Skeletal muscle satellite cell (primary cell): ENCODE results near the gene CHN1. TPM values are rescaled to one million over a fixed set of nuclear protein-coding genes. Genes with fewer than 3 reads are reported as not detected.

ENCODE experiments used
- H3K27me3 ChIP-seq: 2 replicates; pipeline ENCODE4 v1.7.0; 2013; ENCODE audit warnings: low read length; ENCODE audit not compliant: control insufficient read depth, insufficient read depth
- H3K36me3 ChIP-seq: 2 replicates; pipeline ENCODE4 v1.7.0; 2013; ENCODE audit warnings: mild to moderate bottlenecking, control low read depth, low read length; ENCODE audit not compliant: insufficient read depth
- H3K4me1 ChIP-seq: 2 replicates; pipeline ENCODE4 v1.7.0; 2013; ENCODE audit warnings: low read length; ENCODE audit not compliant: control insufficient read depth, insufficient read depth
- H3K4me2 ChIP-seq: 2 replicates; pipeline ENCODE4 v1.7.0; 2013; ENCODE audit warnings: mild to moderate bottlenecking, low read length
- H3K4me3 ChIP-seq: 2 replicates; pipeline ENCODE4 v1.7.0; 2013; ENCODE audit warnings: low read length
- H3K9ac ChIP-seq: 2 replicates; pipeline ENCODE4 v1.7.0; 2013; ENCODE audit warnings: mild to moderate bottlenecking, low read depth, low read length, moderate library complexity
- H3K9me3 ChIP-seq: replicated peaks from 2 replicates; pipeline ENCODE4 v1.7.0; 2013; ENCODE audit warnings: mild to moderate bottlenecking, control low read depth, low read length
- small RNA-seq: library from RNA; depleted of rRNA; stranded (forward); fragments of <200 nt; gene quantifications from one replicate; pipeline ENCODE3, GENCODE V24; 2012

CHN1 gene

DNA sequence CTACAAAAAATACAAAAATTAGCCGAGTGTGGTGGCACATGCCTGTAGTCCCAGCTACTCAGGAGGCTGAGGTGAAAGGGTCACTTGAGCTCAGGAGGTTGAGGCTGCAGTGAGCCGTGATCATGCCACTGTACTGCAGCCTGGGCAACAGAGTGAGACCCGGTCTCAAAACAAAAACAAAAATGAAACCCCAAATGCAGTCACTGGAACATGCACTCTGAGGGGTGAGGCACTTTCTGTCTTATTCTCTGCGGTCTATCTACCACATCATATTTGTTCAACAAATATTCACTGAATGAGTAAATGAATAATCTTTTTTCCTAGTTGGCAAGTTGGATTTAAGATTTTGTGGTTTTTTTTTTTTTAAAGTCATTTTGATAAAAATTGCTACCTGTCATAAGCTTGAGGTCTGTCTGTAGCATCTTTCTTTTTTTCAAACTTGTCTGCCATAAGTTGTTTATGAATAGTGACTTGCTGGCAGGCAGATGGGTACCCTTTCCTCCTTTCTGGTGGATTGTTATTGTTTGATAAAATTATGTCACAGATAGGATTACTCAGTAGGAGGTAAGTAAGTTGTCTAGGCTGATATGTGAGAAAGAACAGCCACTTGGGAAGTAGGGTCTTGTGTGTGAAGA lies 252.7 kb downstream of the CHN1 start:
- H3K4me3 ChIP-seq = no peak overlapping the region
- no peaks in the 10 kb centered on the region for H3K27me3 ChIP-seq
- no peaks in the 10 kb centered on the region for H3K4me1 ChIP-seq
- H3K36me3 ChIP-seq = peaks cover 26% of the 10 kb centered on the region
- no peak overlapping the region for H3K9ac ChIP-seq
- H3K9me3 ChIP-seq = no peaks in the 10 kb centered on the region
- H3K4me2 ChIP-seq = no peak overlapping the region

DNA sequence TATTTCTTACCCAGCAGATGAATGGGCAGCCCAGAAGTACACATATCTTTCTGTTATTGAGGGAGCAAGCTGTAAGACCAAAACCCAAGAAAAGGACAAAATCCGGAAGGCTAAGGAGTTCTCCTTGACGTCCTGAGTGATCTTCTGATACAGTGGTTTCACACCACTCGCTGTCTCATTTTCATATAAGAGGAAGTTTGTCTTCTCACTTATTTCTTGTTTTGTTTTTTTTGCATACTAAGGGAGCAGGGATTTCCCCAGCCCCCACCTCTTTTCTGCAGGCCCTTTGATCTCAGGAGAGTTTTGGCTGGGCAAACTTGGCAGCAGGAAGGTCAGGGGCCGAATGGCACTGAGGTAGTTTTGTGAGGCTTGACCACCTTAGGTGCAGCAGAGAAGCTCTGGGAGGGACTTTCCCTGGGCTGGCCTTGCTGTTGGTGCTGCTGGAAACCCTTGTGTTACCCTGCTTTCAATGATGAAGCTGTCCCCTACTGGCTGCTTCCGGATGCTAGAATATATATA lies 254.2 kb downstream of the CHN1 start:
- H3K4me3 ChIP-seq = no peak overlapping the region
- H3K36me3 ChIP-seq = peaks cover 19% of the 10 kb centered on the region
- no peaks in the 10 kb centered on the region for H3K27me3 ChIP-seq
- H3K4me2 ChIP-seq = no peak overlapping the region
- no peaks in the 10 kb centered on the region for H3K4me1 ChIP-seq
- H3K9ac ChIP-seq = no peak overlapping the region
- no peaks in the 10 kb centered on the region for H3K9me3 ChIP-seq

DNA sequence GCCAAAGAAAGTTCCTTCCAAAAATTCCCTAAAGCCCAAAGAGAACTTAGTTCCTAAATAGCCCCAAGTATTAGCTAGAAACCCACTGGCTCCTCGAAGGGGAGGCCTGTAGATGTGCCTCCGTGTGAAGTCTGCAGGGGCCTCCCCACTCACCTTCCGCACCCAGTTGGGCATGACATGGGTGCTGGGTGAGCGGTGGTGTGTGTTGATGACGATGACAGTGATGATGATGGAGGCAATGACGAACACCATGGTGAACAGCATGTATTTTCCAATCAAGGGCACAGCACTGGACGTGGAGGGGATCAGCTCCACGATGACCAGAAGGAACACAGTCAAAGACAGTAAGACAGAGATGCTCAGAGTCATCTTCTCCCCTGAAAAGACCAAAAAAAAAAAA lies 255.4 kb downstream of the CHN1 start:
- no peak overlapping the region for H3K4me3 ChIP-seq
- H3K4me2 ChIP-seq = no peak overlapping the region
- H3K9me3 ChIP-seq = no peaks in the 10 kb centered on the region
- no peak overlapping the region for H3K9ac ChIP-seq
- peaks cover 19% of the 10 kb centered on the region for H3K36me3 ChIP-seq
- H3K27me3 ChIP-seq = no peaks in the 10 kb centered on the region
- H3K4me1 ChIP-seq = no peaks in the 10 kb centered on the region

DNA sequence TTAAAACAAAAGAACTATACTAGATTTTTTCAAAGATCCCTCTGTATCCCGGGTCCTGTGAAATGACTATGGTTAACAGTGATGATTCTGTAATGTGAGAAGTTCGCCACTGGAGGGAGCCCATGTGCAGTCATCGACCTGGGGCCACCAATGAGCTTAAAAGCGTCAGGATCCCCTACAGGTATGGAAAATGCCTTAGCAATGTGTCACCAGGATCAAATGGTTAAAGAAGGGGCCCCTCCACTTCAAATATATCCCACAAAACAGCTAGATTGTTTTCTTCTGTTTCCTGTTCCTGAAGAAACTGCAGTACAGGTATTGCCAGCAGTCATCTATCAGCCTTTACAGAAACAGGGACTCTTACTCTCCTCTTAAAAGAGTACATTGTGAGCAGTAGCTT lies 256.2 kb downstream of the CHN1 start:
- no peak overlapping the region for H3K4me3 ChIP-seq
- no peaks in the 10 kb centered on the region for H3K4me1 ChIP-seq
- no peaks in the 10 kb centered on the region for H3K27me3 ChIP-seq
- no peak overlapping the region for H3K9ac ChIP-seq
- no peak overlapping the region for H3K4me2 ChIP-seq
- no peaks in the 10 kb centered on the region for H3K9me3 ChIP-seq
- H3K36me3 ChIP-seq = peaks cover 16% of the 10 kb centered on the region

Small RNA genes within 50 kb of the gene (small RNA-seq; reads per million reads assigned to genes)
- gene RNU6-1290P = not detected
- gene RNU6-763P = not detected
